ENCODE data around the gene SAMHD1.
A peak's percentile ranks its signal among the peaks of the same experiment; 100 is the strongest.
"Not testable (repeated sequence)": the region's sequence is repeated elsewhere in the genome, so short reads cannot be mapped to it uniquely, and the experiment has no call there.

SAMHD1 gene

GRCh38 chr20:36951198-36951978 lies at the start of gene SAMHD1:
SAMHD1 (minus strand) TSS chr20:36951708; CDS start chr20:36951643, 65 bp downstream.
- peak; percentile 89 to 90 for DNase-seq (ENCODE audit: low read depth in 2 of 2)

GRCh38 chr20:37000171-37000570 lies 48.7 kb upstream of the SAMHD1 start:
- not testable (repeated sequence) for DNase-seq (ENCODE audit: low read depth in 2 of 2)

GRCh38 chr20:36998652-36999051 lies 47.1 kb upstream of the SAMHD1 start:
- no peak for DNase-seq (ENCODE audit: low read depth in 2 of 2)

- DNase-seq (ENCODE audit: low read depth in 2 of 2), result no peak
Measured at GRCh38 chr20:36997121-36997520, 45.6 kb upstream of the SAMHD1 start.

DNA sequence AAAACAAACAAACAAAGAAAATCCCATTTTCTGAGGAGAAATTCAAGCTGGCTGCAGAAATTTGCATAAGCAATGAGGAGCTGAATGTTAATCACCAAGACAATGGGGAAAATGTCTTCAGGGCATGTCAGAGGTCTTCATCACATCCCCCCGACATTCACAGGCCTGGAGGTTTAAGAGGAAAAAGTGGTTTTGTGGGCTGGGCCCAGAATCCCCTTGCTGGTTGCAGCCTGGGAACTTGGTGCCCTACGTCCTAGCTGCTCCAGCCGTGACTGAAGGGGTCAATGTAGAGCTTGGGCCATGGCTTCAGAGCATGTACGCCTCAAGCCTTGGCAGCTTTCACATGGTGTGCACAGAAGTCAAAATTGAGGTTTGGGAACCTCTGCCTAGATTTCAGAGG lies 42.7 kb upstream of the SAMHD1 start:
- not testable (repeated sequence) for DNase-seq (ENCODE audit: low read depth in 2 of 2)

DNA sequence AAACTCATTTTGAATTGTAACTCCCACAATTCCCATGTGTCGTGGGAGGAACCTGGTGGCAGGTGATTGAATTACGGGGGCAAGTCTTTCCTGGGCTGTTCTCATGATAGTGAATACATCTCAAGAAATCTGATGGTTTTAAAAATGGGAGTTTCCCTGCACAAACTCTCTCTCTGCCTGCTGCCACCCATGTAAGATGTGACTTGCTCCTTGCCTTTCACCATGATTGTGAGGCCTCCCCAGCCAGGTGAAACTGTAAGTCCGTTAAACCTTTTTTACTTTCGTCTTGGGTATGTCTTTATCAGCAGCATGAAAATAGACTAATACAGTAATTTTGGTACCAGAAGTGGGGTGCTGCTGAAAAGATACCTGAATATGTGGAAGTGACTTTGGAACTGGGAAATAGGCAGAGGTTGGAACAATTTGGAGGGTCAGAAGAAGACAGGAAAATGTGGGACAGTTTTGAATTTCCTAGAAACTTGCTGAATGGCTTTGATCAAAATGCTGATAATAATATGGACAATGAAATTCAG lies 41.4 kb upstream of the SAMHD1 start:
- no peak for DNase-seq (ENCODE audit: low read depth in 2 of 2)

GRCh38 chr20:36991703-36992102 lies 40.2 kb upstream of the SAMHD1 start:
- DNase-seq (ENCODE audit: low read depth in 2 of 2), result no peak

- DNase-seq (ENCODE audit: low read depth in 2 of 2), result no peak
Measured at GRCh38 chr20:36989797-36990196, 38.3 kb upstream of the SAMHD1 start.

DNA sequence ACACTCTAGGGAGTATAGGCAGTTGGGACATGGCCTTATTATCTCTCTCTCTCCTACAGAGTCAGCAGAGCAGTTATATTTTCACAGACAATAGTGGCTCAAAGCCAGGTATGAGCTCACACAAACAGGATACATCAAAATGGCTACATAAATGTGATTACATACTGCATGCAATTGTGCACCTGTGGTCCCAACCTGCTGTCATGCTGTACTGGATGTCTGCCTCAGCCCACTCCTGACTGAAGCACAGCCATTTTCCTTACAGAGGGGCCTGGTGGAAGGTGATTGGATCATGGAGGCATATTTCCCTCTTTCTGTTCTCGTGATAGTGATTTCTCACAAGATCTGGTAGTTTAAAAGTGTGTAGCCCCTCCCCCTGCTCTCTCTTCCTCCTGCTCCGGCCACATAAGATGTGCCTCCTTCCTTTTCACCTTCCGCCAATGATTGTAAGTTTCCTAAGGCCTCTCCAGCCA lies 37.0 kb upstream of the SAMHD1 start:
- no peak for DNase-seq (ENCODE audit: low read depth in 2 of 2)

GRCh38 chr20:36984257-36984638 lies 32.7 kb upstream of the SAMHD1 start:
- DNase-seq (ENCODE audit: low read depth in 2 of 2), result no peak

GRCh38 chr20:36975099-36975818 lies 23.8 kb upstream of the SAMHD1 start:
- DNase-seq (ENCODE audit: low read depth in 2 of 2), result no peak

GRCh38 chr20:36974660-36975059 lies 23.2 kb upstream of the SAMHD1 start:
- no peak for DNase-seq (ENCODE audit: low read depth in 2 of 2)

DNA sequence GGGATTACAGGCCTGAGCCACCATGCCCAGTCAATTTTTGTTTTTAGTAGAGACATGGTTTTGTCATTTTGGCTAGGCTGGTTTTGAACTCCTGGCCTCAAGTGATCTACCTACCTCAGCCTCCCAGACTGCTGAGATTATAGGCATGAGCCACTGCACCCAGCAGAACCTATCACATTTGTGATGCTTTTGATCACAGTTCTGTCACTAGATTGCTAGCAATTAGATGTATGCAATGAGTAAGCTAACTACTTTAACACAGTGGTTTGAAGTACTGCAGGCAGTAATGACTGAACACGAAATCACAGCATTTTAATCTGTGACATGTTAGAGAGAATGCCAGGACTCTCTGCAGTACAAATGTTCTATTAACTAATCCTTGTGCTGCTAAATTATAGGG lies 19.6 kb upstream of the SAMHD1 start:
- DNase-seq (ENCODE audit: low read depth in 2 of 2), result no peak

- DNase-seq (ENCODE audit: low read depth in 2 of 2), result no peak
Measured at GRCh38 chr20:36969478-36970186, 18.1 kb upstream of the SAMHD1 start.

DNA sequence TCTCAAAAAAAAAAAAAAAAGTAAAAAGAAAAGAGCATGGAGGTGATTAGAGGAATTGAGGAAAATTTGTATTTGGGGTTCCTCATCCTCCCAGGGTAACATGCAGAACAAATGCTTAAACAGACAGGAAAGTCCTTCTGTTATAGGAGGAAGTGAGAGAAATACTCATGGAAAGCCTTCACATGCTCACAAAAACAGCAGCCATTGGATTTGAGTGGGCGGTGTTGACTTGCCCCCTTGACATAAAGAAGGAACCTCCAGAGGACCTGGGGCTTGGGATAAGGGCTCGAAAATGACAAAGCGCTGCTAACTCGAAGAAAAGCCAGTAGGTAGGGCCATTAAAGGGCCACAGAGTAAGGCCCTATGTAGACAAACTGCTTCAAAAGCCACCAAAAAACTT lies 17.5 kb upstream of the SAMHD1 start:
- DNase-seq (ENCODE audit: low read depth in 2 of 2), result no peak

- DNase-seq (ENCODE audit: low read depth in 2 of 2), result no peak
Measured at GRCh38 chr20:36967636-36968035, 16.1 kb upstream of the SAMHD1 start.

DNA sequence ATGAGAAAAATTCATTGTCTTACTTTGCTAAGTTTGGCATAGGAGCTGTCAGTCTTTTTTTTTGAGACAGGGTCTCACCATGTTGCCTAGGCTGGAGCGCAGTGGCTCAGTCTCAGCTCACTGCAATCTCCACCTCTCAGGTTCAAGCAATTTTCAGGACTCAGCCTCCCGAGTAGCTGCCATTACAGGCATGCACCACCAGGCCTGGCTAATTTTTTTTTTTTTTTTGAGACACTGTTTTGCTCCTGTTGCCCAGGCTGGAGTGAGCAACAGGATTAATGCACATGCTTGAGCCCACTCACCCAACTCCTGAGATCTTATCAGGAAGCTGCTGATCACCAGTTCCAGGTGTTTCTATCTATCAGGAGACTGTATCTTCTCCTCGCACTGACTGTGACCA lies 15.5 kb upstream of the SAMHD1 start:
- DNase-seq (ENCODE audit: low read depth in 2 of 2), result not testable (repeated sequence)

DNA sequence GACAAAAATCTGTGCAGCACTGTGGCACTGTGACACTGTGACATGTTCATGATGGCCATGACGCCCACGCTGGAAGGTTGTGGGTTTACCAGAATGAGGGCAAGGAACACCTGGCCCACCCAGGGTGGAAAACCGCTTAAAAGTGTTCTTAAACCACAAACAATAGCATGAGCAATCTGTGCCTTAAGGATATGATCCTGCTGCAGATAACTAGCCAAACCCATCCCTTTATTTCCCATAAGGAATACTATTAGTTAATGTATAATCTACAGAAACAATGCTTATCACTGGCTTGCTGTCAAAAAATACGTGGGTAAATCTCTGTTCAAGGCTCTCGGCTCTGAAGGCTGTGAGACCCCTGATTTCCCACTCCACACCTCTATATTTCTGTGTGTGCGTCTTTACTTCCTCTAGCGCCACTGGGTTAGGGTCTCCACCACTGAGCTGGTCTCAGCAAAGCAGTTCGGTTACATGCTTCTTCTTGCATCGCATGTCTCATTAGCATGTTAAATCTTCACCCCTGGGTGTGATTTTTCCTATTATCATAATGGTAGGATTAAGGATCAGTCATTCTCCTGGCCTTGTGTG lies 10.9 kb upstream of the SAMHD1 start:
- not testable (repeated sequence) for DNase-seq (ENCODE audit: low read depth in 2 of 2)

DNA sequence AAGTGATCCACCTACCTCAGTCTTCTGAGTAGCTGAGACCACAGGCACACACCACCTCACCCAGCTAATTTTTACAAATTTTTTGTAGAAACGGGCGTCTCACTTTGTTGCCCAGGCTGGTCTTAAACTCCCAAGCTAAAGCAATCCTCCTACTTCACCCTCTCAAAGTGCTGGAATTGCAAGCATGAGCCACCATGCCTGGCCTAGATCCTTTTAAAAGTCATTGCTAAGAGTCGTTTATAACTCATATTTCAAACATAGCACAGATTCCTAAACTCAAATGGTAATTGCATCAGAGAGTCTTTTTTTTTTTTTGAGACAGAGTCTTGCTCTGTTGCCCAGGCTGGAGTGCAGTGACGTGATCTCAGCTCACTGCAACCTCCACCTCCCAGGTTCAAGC lies 7.7 kb upstream of the SAMHD1 start:
- DNase-seq (ENCODE audit: low read depth in 2 of 2), result no peak

GRCh38 chr20:36957875-36958667 lies 6.6 kb upstream of the SAMHD1 start:
- DNase-seq (ENCODE audit: low read depth in 2 of 2), result no peak

DNA sequence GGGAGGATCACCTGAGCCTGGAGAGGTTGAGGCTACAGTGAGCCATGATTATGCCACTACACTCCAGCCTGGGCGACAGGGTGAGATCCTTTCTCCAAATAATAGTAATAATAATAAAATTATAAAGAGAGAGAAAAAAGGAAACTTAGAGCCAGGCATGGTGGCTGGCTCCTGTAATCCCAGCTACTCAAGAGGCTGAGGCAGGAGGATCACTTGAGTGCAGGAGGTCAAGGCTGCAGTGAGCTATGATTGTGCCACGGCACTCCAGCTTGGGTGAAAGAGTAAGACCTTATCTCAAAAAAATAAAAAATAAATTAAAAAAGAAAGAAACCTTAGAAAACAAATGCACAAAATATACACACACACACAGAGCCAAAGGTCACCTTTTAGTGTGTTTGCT lies 5.2 kb upstream of the SAMHD1 start:
- DNase-seq (ENCODE audit: low read depth in 2 of 2), result no peak

All from fibroblast of skin of left quadriceps (primary cell).